Osteocyte (in vitro differentiated cells): Measurements from ENCODE around the gene C3. TPM values are rescaled to one million over a fixed set of nuclear protein-coding genes. Genes with fewer than 3 reads are reported as not detected.

Source experiments
- DNase-seq: peaks from one replicate; pipeline ENCODE4 v3.0.0; 2021; ENCODE audit warnings: mixed read lengths; ENCODE audit not compliant: unreplicated experiment; ENCODE audit errors: extremely low spot score
- H3K27ac Mint-ChIP-seq: one replicate; pipeline ENCODE4 v1.8.0; 2021; ENCODE audit warnings: mild to moderate bottlenecking, mixed read lengths; ENCODE audit not compliant: unreplicated experiment
- H3K27me3 Mint-ChIP-seq: one replicate; pipeline ENCODE4 v1.8.0; 2021; ENCODE audit warnings: mixed read lengths; ENCODE audit not compliant: unreplicated experiment
- H3K36me3 Mint-ChIP-seq: one replicate; pipeline ENCODE4 v1.8.0; 2021; ENCODE audit warnings: mixed read lengths; ENCODE audit not compliant: unreplicated experiment
- H3K4me1 Mint-ChIP-seq: one replicate; pipeline ENCODE4 v1.8.0; 2021; ENCODE audit warnings: mixed read lengths; ENCODE audit not compliant: unreplicated experiment
- H3K4me3 Mint-ChIP-seq: one replicate; pipeline ENCODE4 v1.8.0; 2021; ENCODE audit warnings: mild to moderate bottlenecking, moderate library complexity, mixed read lengths; ENCODE audit not compliant: unreplicated experiment
- H3K9me3 Mint-ChIP-seq: one replicate; pipeline ENCODE4 v1.8.0; 2021; ENCODE audit warnings: mixed read lengths; ENCODE audit not compliant: unreplicated experiment
- CTCF ChIP-seq: fragments of 200-600 bp; sonication (generic); IDR thresholded peaks from 2 replicates; pipeline ENCODE4 v1.5.0; 2021; ENCODE audit warnings: antibody characterized with exemption, mild to moderate bottlenecking, moderate library complexity
- total RNA-seq: library from RNA; stranded (reverse); gene quantifications from 2 replicates; pipeline ENCODE4 v1.2.1, GENCODE V29; 2021

Gene C3
- total RNA-seq, 1 donor from 2014 or later: 0.56 TPM

- Mint-ChIP-seq H3K27me3 (no peaks in the 10 kb centered on the region), H3K27ac (no peak overlapping the region), H3K4me3 (no peak overlapping the region), H3K4me1 (peaks cover 2% of the 10 kb centered on the region), H3K36me3 (no peaks in the 10 kb centered on the region), H3K9me3 (no peaks in the 10 kb centered on the region)
- DNase-seq: no peak
- no peak for TF ChIP-seq CTCF
Observed at GRCh38 chr19:6760606-6761005, 40.2 kb upstream of the C3 start.

GRCh38 chr19:6754653-6755463 lies 34.4 kb upstream of the C3 start:
- H3K4me1 Mint-ChIP-seq: peaks cover 10% of the 10 kb centered on the region
- H3K27ac Mint-ChIP-seq: no peak overlapping the region
- no peaks in the 10 kb centered on the region for H3K27me3 Mint-ChIP-seq

GRCh38 chr19:6754136-6754535 lies 33.7 kb upstream of the C3 start:
- H3K9me3 Mint-ChIP-seq: no peaks in the 10 kb centered on the region

More at GRCh38 chr19:6754653-6755463, 34.4 kb upstream of the C3 start:
- H3K36me3 Mint-ChIP-seq: peaks cover 4% of the 10 kb centered on the region
- H3K9me3 Mint-ChIP-seq: no peaks in the 10 kb centered on the region
- no peak overlapping the region for H3K4me3 Mint-ChIP-seq
- TF ChIP-seq CTCF: no peak
- no peak for DNase-seq

GRCh38 chr19:6753178-6754031 lies 33.0 kb upstream of the C3 start:
- Mint-ChIP-seq H3K27ac (no peak overlapping the region), H3K4me3 (peak overlapping the region; percentile 68), H3K36me3 (peaks cover 13% of the 10 kb centered on the region), H3K4me1 (peaks cover 15% of the 10 kb centered on the region), H3K27me3 (no peaks in the 10 kb centered on the region), H3K9me3 (no peaks in the 10 kb centered on the region)
- TF ChIP-seq CTCF: peak; percentile 44
- peak; percentile 83 for DNase-seq

More at GRCh38 chr19:6754136-6754535, 33.7 kb upstream of the C3 start:
- no peak for TF ChIP-seq CTCF
- H3K4me3 Mint-ChIP-seq: no peak overlapping the region
- H3K27me3 Mint-ChIP-seq: no peaks in the 10 kb centered on the region
- no peak for DNase-seq
- H3K4me1 Mint-ChIP-seq: peaks cover 15% of the 10 kb centered on the region
- H3K27ac Mint-ChIP-seq: no peak overlapping the region
- H3K36me3 Mint-ChIP-seq: peaks cover 9% of the 10 kb centered on the region
